H4 (cell line): ENCODE data around the gene MEIS1. TPM values are rescaled to one million over a fixed set of nuclear protein-coding genes. Genes with fewer than 3 reads are reported as not detected.
"Not testable (repeated sequence)": the region's sequence is repeated elsewhere in the genome, so short reads cannot be mapped to it uniquely, and the experiment has no call there.

ENCODE experiments used
- DNase-seq: peaks from one replicate; pipeline ENCODE4 v3.0.0-alpha.2; 2015; ENCODE audit warnings: low spot score
- total RNA-seq: library from RNA; depleted of rRNA; stranded (reverse); fragments of >200 nt; shearing (Covaris generic); gene quantifications from 2 replicates; pipeline ENCODE4 v1.2.3, GENCODE V29; 2014; rRNA removed

The MEIS1 gene
- total RNA-seq: 3.4 and 3.6 TPM in 2 replicates

- DNase-seq: peak; percentile 95
Observed at GRCh38 chr2:66434679-66435548, at the start of gene MEIS1. Gene MEIS1, plus strand, starts transcription at chr2:66435125. Its CDS starts 732 bp downstream, at chr2:66435857.

- no peak for DNase-seq
Observed at GRCh38 chr2:66387016-66387753, 47.7 kb upstream of the MEIS1 start.

- peak; percentile 9 for DNase-seq
Observed at GRCh38 chr2:66389651-66390131, 45.2 kb upstream of the MEIS1 start.

- no peak for DNase-seq
Observed at GRCh38 chr2:66390152-66390551, 44.8 kb upstream of the MEIS1 start.

- DNase-seq: no peak
Observed at GRCh38 chr2:66390811-66391210, 44.1 kb upstream of the MEIS1 start.

GRCh38 chr2:66391240-66391639 lies 43.7 kb upstream of the MEIS1 start:
- DNase-seq: not testable (repeated sequence)

- no peak for DNase-seq
Observed at GRCh38 chr2:66405473-66405872, 29.5 kb upstream of the MEIS1 start.

GRCh38 chr2:66408905-66409304 lies 26.0 kb upstream of the MEIS1 start:
- no peak for DNase-seq

- no peak for DNase-seq
Observed at GRCh38 chr2:66412874-66413273, 22.1 kb upstream of the MEIS1 start.

- no peak for DNase-seq
Observed at GRCh38 chr2:66414896-66415295, 20.0 kb upstream of the MEIS1 start.

GRCh38 chr2:66418381-66418780 lies 16.5 kb upstream of the MEIS1 start:
- no peak for DNase-seq

- no peak for DNase-seq
Observed at GRCh38 chr2:66421612-66422011, 13.3 kb upstream of the MEIS1 start.

- no peak for DNase-seq
Observed at GRCh38 chr2:66423391-66424124, 11.4 kb upstream of the MEIS1 start.

GRCh38 chr2:66426244-66427111 lies 8.4 kb upstream of the MEIS1 start:
- DNase-seq: no peak

GRCh38 chr2:66427300-66427699 lies 7.6 kb upstream of the MEIS1 start:
- no peak for DNase-seq

GRCh38 chr2:66428986-66429612 lies 5.8 kb upstream of the MEIS1 start:
- peak; percentile 58 for DNase-seq

- DNase-seq: no peak
Observed at GRCh38 chr2:66429693-66430504, 5.0 kb upstream of the MEIS1 start.

- no peak for DNase-seq
Observed at GRCh38 chr2:66430505-66431273, 4.2 kb upstream of the MEIS1 start.

GRCh38 chr2:66431274-66431642 lies 3.7 kb upstream of the MEIS1 start:
- DNase-seq: no peak
